Measurements from ENCODE around the gene PDIA2. TPM values are rescaled to one million over a fixed set of nuclear protein-coding genes. Genes with fewer than 3 reads are reported as not detected.

The PDIA2 gene
- total and polyA plus RNA-seq, 4 donors, result 0.03 to 0.09 TPM; not detected in 2

DNA sequence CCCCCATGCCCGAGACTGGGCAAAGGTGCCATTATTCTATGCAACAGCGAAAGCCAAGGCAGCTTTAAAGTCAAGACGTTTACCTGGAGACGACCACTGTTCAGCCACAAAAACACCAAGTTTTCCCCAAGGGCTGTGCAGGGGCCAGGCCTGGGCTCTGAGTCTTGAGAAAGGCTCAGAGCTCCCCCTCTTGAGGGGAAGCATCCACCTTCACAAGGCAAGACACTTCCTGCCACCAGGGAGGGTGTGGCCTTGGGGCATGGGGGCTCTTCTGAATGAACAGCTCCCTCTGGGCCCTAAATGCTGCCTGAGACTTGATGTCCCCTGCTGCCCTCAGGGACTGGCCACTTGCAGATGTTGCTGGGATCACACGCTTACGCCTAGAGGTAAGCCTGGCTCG lies 26.5 kb downstream of the PDIA2 start:
- DNase-seq (ENCODE audit: low spot score), result no peak
- TF ChIP-seq HNF4A (conservative IDR thresholded peaks at IDR 0.05) (no peak), FOXA1 (IDR thresholded peaks at IDR 0.05) (no peak), RAD21 (IDR thresholded peaks at IDR 0.05) (no peak), JUND (IDR thresholded peaks at IDR 0.05) (no peak), FOXA2 (IDR thresholded peaks at IDR 0.05) (no peak), RXRA (IDR thresholded peaks at IDR 0.05) (no peak), SP1 (IDR thresholded peaks at IDR 0.05) (no peak), TAF1 (conservative IDR thresholded peaks at IDR 0.05) (no peak), NR2F2 (IDR thresholded peaks at IDR 0.05) (no peak), GABPA (IDR thresholded peaks at IDR 0.05 in 1 of 2, conservative IDR thresholded peaks at IDR 0.05 in 1 of 2) (no peak), HNF4G (IDR thresholded peaks at IDR 0.05) (no peak), EGR1 (IDR thresholded peaks at IDR 0.05; ENCODE audit: low read depth in 2 of 2) (no peak), YY1 (IDR thresholded peaks at IDR 0.05) (no peak)
- TF ChIP-seq, protein P1, sequence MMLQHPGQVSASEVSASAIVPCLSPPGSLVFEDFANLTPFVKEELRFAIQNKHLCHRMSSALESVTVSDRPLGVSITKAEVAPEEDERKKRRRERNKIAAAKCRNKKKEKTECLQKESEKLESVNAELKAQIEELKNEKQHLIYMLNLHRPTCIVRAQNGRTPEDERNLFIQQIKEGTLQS (IDR thresholded peaks at IDR 0.05), result no peak
- TF ChIP-seq, protein P2, sequence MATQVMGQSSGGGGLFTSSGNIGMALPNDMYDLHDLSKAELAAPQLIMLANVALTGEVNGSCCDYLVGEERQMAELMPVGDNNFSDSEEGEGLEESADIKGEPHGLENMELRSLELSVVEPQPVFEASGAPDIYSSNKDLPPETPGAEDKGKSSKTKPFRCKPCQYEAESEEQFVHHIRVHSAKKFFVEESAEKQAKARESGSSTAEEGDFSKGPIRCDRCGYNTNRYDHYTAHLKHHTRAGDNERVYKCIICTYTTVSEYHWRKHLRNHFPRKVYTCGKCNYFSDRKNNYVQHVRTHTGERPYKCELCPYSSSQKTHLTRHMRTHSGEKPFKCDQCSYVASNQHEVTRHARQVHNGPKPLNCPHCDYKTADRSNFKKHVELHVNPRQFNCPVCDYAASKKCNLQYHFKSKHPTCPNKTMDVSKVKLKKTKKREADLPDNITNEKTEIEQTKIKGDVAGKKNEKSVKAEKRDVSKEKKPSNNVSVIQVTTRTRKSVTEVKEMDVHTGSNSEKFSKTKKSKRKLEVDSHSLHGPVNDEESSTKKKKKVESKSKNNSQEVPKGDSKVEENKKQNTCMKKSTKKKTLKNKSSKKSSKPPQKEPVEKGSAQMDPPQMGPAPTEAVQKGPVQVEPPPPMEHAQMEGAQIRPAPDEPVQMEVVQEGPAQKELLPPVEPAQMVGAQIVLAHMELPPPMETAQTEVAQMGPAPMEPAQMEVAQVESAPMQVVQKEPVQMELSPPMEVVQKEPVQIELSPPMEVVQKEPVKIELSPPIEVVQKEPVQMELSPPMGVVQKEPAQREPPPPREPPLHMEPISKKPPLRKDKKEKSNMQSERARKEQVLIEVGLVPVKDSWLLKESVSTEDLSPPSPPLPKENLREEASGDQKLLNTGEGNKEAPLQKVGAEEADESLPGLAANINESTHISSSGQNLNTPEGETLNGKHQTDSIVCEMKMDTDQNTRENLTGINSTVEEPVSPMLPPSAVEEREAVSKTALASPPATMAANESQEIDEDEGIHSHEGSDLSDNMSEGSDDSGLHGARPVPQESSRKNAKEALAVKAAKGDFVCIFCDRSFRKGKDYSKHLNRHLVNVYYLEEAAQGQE (IDR thresholded peaks at IDR 0.05), result no peak
- TF ChIP-seq, protein P3, sequence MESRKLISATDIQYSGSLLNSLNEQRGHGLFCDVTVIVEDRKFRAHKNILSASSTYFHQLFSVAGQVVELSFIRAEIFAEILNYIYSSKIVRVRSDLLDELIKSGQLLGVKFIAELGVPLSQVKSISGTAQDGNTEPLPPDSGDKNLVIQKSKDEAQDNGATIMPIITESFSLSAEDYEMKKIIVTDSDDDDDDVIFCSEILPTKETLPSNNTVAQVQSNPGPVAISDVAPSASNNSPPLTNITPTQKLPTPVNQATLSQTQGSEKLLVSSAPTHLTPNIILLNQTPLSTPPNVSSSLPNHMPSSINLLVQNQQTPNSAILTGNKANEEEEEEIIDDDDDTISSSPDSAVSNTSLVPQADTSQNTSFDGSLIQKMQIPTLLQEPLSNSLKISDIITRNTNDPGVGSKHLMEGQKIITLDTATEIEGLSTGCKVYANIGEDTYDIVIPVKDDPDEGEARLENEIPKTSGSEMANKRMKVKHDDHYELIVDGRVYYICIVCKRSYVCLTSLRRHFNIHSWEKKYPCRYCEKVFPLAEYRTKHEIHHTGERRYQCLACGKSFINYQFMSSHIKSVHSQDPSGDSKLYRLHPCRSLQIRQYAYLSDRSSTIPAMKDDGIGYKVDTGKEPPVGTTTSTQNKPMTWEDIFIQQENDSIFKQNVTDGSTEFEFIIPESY (IDR thresholded peaks at IDR 0.05), result no peak
- TF ChIP-seq, protein P4, sequence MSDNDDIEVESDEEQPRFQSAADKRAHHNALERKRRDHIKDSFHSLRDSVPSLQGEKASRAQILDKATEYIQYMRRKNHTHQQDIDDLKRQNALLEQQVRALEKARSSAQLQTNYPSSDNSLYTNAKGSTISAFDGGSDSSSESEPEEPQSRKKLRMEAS (IDR thresholded peaks at IDR 0.05), result no peak
- TF ChIP-seq, protein P5, sequence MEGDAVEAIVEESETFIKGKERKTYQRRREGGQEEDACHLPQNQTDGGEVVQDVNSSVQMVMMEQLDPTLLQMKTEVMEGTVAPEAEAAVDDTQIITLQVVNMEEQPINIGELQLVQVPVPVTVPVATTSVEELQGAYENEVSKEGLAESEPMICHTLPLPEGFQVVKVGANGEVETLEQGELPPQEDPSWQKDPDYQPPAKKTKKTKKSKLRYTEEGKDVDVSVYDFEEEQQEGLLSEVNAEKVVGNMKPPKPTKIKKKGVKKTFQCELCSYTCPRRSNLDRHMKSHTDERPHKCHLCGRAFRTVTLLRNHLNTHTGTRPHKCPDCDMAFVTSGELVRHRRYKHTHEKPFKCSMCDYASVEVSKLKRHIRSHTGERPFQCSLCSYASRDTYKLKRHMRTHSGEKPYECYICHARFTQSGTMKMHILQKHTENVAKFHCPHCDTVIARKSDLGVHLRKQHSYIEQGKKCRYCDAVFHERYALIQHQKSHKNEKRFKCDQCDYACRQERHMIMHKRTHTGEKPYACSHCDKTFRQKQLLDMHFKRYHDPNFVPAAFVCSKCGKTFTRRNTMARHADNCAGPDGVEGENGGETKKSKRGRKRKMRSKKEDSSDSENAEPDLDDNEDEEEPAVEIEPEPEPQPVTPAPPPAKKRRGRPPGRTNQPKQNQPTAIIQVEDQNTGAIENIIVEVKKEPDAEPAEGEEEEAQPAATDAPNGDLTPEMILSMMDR (IDR thresholded peaks at IDR 0.05; ENCODE audit: low read depth, low read length, missing input control), result no peak
- Histone ChIP-seq H3K27me3 (ENCODE audit: control insufficient read depth in 4 of 4, insufficient read depth in 4 of 4, low read length in 3 of 4) (no peaks in the 10 kb centered on the region), H3K36me3 (ENCODE audit: control insufficient read depth in 4 of 4, insufficient read depth in 3 of 4, low read depth in 1 of 4, low read length in 3 of 4) (peaks cover 3 to 40% (median 11%) of the 10 kb centered on the region in 4 donors), H3K9me3 (ENCODE audit: control insufficient read depth in 4 of 4, low read length in 3 of 4) (no peaks in the 10 kb centered on the region), H3K9ac (ENCODE audit: low read depth in 1 of 2, low read length in 2 of 2) (no peak overlapping the region), H3K4me1 (ENCODE audit: control insufficient read depth in 4 of 4, insufficient read depth in 4 of 4, low read length in 3 of 4) (no peaks in the 10 kb centered on the region), H3K27ac (ENCODE audit: low read depth in 1 of 2, low read length in 2 of 2) (no peak overlapping the region), H3K4me3 (ENCODE audit: low read depth in 1 of 3, low read length in 3 of 3) (no peak overlapping the region)
- 93% methylated on average over 7 of the region's 7 CpGs for WGBS
